ENCODE measurements around the gene LPP.
"Not testable (repeated sequence)": the region's sequence is repeated elsewhere in the genome, so short reads cannot be mapped to it uniquely, and the experiment has no call there.

LPP gene

GRCh38 chr3:188627652-188628051 is 473.7 kb downstream of the LPP start:
- DNase-seq (ENCODE audit: low read depth in 2 of 2), result no peak

- DNase-seq (ENCODE audit: low read depth in 2 of 2), result no peak
Observed at GRCh38 chr3:188631291-188632010, 477.5 kb downstream of the LPP start.

- DNase-seq (ENCODE audit: low read depth in 2 of 2), result no peak
Observed at GRCh38 chr3:188633206-188633605, 479.2 kb downstream of the LPP start.

GRCh38 chr3:188634285-188634684 is 480.3 kb downstream of the LPP start:
- no peak for DNase-seq (ENCODE audit: low read depth in 2 of 2)

- no peak for DNase-seq (ENCODE audit: low read depth in 2 of 2)
Observed at GRCh38 chr3:188635258-188636042, 481.5 kb downstream of the LPP start.

GRCh38 chr3:188636292-188636691 is 482.3 kb downstream of the LPP start:
- not testable (repeated sequence) for DNase-seq (ENCODE audit: low read depth in 2 of 2)

GRCh38 chr3:188641076-188641475 is 487.1 kb downstream of the LPP start:
- no peak for DNase-seq (ENCODE audit: low read depth in 2 of 2)

- no peak for DNase-seq (ENCODE audit: low read depth in 2 of 2)
Observed at GRCh38 chr3:188643736-188644135, 489.8 kb downstream of the LPP start.

- DNase-seq (ENCODE audit: low read depth in 2 of 2), result no peak
Observed at GRCh38 chr3:188646592-188646991, 492.6 kb downstream of the LPP start.

- DNase-seq (ENCODE audit: low read depth in 2 of 2), result no peak
Observed at GRCh38 chr3:188647237-188647636, 493.3 kb downstream of the LPP start.

- no peak for DNase-seq (ENCODE audit: low read depth in 2 of 2)
Observed at GRCh38 chr3:188649521-188649920, 495.6 kb downstream of the LPP start.

GRCh38 chr3:188656196-188656982 is 502.4 kb downstream of the LPP start:
- DNase-seq (ENCODE audit: low read depth in 2 of 2), result no peak

GRCh38 chr3:188658606-188659005 is 504.6 kb downstream of the LPP start:
- DNase-seq (ENCODE audit: low read depth in 2 of 2), result no peak

GRCh38 chr3:188659449-188660090 is 505.6 kb downstream of the LPP start:
- DNase-seq (ENCODE audit: low read depth in 2 of 2), result no peak

GRCh38 chr3:188660415-188660814 is 506.5 kb downstream of the LPP start:
- DNase-seq (ENCODE audit: low read depth in 2 of 2), result no peak

- DNase-seq (ENCODE audit: low read depth in 2 of 2), result no peak
Observed at GRCh38 chr3:188661806-188662205, 507.8 kb downstream of the LPP start.

- no peak for DNase-seq (ENCODE audit: low read depth in 2 of 2)
Observed at GRCh38 chr3:188662214-188662613, 508.3 kb downstream of the LPP start.

- no peak for DNase-seq (ENCODE audit: low read depth in 2 of 2)
Observed at GRCh38 chr3:188662795-188663194, 508.8 kb downstream of the LPP start.

- DNase-seq (ENCODE audit: low read depth in 2 of 2), result no peak
Observed at GRCh38 chr3:188663839-188664238, 509.9 kb downstream of the LPP start.

GRCh38 chr3:188664795-188665194 is 510.8 kb downstream of the LPP start:
- DNase-seq (ENCODE audit: low read depth in 2 of 2), result no peak

- DNase-seq (ENCODE audit: low read depth in 2 of 2), result no peak
Observed at GRCh38 chr3:188667926-188668325, 514.0 kb downstream of the LPP start.

GRCh38 chr3:188670446-188670845 is 516.5 kb downstream of the LPP start:
- no peak for DNase-seq (ENCODE audit: low read depth in 2 of 2)

All from stimulated activated CD4-positive, alpha-beta T cell treated with anti-CD3 and anti-CD28 coated beads, Interleukin-15, amount 100 ng/mL, for 48 hours (primary cell).